ENCODE results near the gene SULT1C2.
"Not testable (repeated sequence)": the region's sequence is repeated elsewhere in the genome, so short reads cannot be mapped to it uniquely, and the experiment has no call there.

Gene SULT1C2

GRCh38 chr2:108355906-108356734 lies 67.4 kb downstream of the SULT1C2 start:
- DNase-seq = no peak

- not testable (repeated sequence) for DNase-seq
Measured at GRCh38 chr2:108359336-108359735, 70.6 kb downstream of the SULT1C2 start.

Measured in NCI-H1436 treated with DMSO at 0.1 percent for 48 hours (cell line).